NCI-H1105 (cell line): Measurements from ENCODE around the gene ZIC1.
A peak's percentile ranks its signal among the peaks of the same experiment; 100 is the strongest.

ENCODE experiments used
- DNase-seq: peaks from one replicate; lab custom pipeline; 2025; lab: John Stamatoyannopoulos, UW

The ZIC1 gene

DNA sequence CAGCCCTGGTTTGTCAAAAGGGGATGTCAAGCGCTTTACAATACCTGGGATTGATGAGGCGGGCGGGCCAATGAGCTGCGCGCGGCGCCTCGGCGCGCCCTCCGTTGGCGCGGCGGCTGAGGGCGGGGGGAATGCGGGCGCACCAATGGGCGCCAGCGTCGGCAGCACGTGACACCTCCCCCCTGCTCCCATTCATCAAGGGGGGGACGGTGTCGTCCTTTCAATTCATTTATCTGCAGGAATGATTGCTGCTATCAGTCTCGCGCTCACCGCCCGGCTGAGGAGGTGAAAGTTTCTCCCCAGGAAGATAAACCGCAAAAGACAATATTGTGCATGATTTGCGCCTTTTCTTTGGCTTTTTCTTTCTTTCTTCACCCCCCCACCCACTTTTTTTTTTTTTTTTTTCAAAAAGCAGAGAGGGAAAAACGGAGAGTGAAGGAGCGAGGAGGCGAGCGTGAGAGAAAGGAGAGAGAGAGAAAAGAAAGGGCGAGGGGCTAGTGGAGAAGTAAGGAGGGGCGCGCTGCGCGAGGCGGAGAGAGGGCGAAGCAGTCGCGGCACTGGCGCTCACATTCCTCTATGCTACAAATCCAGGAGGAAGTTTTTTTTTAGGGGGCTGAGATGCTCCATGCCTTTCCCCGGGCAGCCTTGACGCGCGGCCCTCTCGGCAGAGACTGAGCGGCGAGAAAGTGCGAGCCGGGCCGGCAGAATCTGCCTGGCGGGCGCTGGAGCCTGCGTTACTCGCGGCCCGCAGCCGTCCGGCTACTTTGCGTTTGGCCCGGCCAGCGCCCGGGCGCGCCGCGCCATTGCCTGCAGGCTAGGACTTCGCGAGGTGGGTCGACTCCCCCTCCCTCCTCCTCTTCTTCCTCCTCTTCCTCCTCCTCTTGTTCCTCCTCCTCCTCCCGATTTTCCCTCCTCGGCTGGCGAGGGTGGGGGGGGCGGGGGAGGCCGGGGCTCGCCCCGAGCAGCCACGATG is at the start of gene ZIC1:
Gene ZIC1, plus strand, starts transcription at position 223 of the 973 bp plus-strand sequence. Its CDS starts 748 bp downstream, at position 971.
- DNase-seq: no peak

DNA sequence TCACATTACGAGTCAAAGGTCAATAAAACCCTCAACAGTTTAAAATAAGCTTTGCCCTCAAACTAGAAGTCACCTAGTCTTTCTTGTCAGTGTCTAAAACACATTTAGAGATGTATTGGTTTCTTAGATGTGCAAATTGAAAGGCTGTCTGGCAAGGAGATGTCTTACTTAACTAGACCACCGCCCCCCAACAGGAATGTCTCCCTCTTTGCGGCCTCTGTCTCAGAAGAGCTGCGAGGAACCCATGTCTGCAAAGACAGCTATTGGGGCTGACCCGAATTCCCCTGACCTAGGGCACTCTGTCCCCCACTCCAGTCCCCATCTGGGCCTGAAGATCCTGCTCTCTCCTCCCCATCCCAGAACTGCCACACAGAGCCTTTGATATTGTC is 49.1 kb upstream of the ZIC1 start:
- no peak for DNase-seq

DNA sequence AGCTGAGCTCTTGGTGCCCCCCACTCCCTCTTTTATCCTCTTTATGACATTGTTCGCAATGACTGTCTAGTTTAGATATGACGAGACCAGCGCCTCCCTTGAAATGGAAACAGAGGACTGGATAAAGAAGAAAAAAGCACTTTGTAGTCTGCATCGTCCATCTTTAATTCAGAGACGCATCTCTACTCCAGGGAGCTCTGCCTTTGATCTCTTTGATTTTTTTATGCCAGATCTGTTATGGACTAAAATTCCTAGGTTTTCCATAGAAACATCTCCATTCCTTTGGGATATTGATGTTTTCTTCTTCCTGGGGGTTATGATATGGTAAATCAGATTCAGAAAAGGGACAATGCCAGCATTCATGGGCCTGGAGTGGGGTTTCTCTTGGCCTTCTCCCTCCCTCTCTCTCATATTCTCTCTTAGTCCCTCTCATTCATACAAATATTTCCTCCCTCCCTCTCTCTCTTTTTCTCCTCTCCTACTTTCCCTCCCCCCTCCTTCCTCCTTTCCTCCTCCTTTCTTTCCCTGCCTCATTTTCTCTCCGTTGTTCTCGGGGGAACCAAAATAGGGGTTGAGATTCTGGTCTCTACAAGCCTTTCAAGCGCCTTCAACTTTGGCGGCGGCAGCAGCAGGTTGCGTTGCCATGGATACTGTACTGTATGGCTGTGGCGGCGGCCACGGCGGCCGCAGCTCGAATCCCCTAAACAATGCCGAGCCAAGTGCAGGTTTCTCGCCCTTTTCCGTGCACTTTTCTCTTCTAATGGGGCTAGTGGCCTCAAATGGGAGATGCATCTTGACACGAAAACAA is 48.3 kb upstream of the ZIC1 start:
- peak; percentile 87 for DNase-seq

DNA sequence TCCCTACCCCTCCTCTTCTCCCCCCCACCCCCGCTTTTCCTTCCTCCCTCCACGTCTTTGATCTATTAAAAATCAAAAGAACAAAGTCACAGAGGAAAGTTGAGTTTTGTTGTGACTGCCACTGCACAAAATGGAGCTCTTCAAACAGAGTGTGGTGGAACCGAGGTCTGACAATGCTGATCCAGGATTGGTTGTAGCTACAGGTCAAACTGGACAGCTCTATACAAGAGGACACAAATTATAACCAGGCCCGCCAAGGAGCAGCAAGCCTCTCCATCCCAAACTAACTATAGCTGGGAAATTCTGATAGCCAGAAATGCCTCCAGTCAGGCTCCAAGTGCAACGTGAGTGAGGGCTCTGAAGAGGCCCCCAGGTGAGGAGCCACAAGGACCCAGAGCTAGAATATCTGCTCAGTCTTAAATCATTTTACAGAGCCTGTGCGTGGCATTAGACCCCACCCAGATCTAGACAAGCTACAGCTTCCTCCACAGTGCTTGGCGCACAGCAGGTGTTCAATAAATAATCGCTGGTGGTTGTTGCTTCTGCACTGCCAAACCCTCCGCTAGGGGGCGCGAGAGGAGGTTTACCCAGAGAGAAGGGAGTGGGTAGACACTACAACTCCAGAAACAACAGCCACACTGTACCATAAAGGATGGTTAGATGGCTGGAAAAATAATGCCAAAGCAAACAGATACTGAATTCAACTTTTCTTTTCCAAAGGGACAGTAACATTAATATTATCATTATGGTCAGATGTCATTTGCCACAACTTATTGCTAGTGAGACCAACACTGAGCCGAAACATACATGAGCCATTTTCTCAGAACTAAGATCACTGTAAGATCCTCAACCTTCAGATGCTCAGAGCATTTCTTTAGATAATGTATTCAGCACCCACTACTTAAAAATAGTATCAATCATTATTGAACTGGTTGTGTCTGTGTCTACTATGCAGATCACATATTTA is 47.4 kb upstream of the ZIC1 start:
- peak; percentile 48 for DNase-seq

DNA sequence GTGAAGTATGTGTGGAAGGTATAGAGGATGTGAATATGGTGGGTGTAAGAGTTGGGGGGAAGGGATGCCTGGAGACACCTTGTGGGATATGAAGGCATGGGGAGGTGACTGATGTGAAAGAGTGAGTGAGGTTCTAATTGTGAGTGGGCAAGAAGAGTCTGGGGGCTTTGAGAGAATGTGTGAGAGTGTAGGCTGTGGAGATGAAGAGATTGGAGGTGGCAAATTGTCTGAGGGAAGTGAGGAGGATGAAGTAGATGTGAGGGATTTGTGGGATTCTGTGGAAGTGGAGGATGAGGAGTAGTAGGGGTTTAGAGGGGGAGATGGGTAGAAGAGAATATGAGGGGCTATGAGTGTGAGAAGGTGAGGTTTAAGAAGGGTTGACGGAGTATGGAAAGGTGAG is 44.4 kb upstream of the ZIC1 start:
- no peak for DNase-seq

DNA sequence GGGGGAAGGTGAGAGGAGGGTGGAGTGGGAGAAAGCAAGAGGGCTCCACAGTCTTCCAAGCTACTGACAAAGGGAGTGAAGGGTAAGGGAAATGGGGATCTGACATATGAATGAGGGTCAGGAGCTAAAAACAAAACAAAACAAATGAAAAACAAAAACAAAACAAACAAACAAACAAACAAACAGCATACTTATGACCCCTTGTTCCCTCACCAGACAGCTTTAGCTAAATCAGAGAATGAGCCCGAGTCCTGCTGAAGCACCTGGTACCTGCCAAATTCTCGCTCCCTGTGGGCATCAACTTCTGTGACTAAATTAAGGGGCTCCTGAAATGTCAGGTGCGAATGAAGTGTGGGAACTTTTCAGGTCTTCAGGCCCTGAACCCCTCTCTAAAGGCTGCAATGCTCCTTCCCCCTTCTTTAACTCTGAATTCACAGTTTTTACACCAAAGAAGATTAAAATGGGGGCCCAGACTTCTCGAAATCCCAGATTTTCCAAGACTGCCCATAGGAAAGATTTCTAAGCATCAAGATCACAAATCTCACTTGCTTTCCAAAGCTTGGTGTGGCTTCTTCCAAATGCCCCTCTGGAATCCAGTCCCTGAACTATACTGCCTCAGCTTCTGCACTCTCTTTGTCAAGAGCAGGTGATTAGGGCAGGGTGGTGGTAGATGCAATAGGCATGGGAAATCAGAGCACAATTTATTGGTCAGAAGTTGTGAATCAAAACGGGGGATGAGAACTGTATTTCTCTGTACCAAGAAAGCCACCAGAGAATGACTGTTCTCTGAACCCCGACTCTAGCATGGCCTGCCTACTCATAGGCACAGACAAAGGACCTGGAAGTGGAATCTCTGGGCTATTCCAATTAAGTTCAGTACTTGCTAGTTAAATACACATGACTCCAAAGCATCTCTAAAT is 43.7 kb upstream of the ZIC1 start:
- no peak for DNase-seq

DNA sequence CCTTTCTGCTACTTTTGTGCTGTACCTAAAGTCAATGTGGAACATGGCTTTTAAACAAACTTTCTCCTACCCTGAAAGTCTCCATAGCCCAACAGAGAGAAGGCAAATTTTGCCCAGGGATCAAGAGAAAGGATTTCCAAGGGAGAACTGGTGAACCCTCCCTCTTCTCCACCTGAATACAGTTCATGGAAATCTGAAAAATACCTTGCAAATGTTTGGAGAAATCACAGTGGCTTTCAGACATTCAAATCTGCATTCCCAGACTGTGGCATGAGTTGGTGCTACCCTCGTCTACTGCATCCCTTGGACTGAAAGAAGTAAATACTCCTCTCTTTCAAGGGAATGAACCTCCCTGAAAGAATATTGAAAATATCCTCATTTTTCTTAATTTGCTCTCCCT is 41.5 kb upstream of the ZIC1 start:
- DNase-seq: no peak

DNA sequence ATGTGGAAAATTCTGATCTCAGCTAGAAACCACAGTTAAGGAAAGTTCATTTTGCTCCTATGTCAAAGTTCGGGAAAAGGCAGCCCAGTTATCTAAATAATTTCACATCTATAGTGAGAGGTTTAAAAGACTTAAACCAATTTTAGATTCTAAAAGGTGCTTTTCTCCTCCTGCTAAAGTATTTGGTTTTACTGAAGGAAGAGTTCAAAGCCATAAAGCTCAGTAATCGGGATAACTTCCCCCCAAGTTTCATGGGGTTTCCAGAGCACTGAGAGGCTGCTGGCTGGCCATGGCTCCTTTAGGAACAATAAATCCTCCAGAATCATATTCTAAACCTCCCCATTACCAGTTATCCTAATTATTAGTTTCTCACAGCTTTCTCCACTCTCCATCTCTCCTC is 41.0 kb upstream of the ZIC1 start:
- no peak for DNase-seq

DNA sequence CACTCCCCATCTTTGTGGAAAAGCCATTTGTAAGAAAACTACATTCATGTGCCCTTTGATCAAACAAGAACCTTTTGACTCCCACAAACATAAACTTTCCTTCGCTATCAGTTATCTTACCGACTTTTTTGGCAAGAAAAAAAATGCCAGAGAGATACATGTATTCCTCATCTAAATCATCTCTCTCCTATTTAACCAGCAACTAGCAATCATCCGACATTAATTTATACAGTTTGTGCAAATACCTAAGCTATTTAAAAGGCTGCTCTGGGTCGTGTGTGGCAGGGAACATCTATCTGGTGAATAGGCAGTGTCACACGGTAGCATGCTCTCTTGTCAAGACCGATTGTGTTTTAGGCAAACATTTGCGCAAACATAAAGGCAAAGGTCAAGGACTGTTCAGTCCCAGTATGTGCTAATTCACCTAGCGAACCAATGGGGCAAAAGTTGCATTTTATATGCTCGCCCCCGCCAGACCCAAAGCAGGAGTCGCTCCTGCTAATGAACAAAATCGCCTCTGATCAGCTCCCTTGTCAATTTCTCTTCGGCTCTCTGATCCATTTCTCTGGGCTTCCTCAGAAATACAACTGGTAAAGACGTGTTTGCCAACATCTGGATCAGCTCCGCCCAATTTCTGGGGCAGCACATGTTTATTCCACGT is 40.5 kb upstream of the ZIC1 start:
- no peak for DNase-seq

DNA sequence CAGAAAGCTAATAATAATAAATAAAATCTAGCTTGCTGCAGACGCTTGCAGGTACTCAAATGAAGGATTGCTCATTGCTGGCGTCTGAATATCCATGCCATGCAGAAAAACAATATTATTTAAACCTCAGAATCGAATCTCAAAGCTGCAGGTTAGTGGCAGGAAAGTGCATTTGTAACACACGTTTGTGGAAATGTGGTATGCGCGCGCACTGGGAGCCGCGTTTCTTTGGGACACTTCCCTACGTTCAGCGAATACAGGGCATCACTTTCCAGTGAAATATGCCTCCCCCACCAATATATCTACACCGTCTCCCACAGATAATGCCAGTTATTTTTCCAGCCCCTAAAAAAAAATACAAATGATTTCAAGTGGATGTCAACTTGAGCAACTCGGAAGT is 39.9 kb upstream of the ZIC1 start:
- DNase-seq: no peak

DNA sequence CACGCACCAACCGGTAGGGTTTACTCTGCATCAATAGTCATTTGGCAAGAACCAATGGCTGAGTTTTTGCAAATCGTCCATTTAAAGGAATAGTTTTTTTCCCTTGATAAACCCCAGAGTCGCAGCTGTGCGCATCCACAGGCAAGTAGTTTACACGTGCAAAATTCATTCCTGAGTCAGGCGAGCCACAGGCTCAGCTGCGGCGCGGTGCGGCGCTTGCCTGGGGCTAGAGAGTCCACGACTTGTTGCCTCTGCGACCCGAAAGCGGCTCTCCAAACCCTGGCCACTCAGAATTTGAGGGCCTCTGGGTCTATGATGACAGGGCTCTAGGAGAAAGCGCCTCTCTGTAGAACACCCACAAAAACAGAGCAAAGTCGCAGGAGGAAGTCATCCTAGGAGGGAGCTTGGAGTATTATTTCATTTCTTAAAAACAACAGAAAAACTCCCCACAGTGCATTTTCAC is 39.5 kb upstream of the ZIC1 start:
- DNase-seq: no peak

DNA sequence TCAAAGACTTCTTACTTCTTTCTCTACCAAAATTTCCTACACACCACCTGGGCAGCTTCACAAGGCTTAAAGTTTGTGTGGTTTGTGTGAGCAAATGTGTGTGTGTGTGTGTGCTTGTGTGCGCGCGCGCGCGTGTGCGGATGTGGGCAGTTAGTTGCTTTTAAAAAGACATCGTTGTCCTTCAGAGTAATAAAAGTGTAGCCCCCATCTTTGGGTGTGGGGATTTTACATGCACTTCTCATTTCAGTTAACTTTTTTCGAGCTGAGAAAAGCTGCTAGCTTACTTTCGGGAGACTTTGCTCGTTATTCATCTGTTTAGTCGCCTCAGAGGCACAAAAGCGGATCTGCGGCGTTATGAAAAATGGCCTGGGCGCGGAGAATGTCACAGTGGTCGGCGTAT is 38.8 kb upstream of the ZIC1 start:
- no peak for DNase-seq

DNA sequence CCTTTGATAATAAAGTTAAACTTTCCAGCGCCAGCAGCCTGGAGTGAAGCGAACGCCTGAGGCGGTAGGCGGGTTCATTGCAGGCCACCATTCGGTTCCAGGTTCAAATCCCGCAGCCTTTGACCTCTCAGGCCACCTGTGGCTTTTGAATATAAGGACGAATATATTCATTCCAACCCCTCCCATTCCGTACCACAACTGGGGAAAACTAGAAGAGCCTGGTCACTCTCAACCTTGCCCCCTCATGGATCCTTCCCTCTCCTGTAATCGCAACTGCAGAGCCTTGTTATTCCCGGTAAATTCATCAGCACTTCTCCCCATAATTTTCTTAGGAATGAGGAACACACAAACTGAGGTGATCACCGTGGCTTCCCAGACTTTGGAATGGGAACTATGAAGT is 38.0 kb upstream of the ZIC1 start:
- DNase-seq: no peak

DNA sequence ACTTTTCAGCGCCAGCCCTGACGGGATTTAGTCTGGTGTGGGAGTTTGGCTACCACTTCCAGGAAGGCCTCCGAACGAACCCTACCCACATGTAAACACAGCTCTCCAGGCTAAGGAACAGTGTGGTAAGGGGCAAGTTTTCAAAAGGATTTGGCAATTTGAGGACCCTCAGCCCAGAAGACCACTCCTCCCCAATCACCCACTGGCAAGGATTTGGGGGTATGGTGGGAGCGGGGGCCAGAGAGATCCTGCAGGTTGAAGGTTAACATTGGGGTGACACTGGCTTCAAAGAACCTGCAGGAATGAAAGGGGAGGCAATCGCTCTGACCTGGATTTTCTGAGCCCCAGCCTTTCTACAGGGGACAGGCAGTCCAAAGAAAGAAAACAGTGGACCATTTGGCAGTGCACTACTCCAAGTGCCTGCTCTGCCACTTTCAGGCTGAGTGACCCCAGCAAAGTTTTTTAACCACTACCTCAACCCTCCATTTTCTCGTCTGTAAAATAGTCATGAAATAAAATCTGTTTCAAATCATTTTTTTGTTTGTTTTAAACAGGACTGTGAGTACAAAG is 37.3 kb upstream of the ZIC1 start:
- no peak for DNase-seq

DNA sequence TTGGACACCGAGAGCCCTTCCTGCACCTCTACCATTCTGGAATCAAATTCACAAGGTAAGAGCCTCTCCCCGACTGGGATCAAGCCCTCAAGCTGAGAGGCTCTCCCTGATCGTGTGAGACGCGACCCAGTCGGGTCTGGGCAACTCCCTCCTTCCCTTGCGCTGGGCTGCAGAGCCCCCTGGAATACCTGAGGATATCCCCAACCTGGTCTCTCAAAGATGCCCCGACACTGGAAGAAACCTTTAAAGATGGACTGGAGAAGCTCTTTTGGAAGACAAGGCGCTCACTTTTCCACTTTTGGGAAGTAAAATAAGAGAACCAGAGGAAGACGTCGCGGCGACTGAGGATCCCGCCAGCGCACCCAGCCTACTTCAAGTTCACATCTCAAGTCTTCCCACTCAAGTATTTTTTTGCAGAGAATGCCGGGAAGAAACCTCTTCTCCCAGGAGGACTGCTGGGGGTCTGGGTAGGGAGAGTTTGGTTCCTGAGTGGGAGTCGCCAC is 36.6 kb upstream of the ZIC1 start:
- DNase-seq: no peak

DNA sequence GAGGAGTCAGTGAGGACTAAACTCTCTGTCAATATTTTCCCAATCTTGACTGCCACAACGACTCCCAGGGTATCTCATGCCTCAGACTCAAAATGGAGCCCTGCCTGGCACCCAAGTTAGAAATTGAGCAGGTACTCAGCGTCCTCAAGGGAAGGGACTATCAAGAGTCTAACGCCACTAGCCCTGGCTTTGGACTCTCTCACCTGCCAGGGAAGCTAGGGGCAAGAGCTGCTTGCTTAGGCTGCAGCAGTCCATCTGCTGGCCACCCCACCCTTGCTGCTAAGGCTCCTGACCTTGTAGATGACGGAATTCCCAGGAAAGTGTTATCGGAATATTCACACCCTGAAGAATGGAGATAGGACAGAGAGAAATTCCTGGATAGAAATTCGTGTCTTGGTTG is 35.9 kb upstream of the ZIC1 start:
- DNase-seq: no peak

DNA sequence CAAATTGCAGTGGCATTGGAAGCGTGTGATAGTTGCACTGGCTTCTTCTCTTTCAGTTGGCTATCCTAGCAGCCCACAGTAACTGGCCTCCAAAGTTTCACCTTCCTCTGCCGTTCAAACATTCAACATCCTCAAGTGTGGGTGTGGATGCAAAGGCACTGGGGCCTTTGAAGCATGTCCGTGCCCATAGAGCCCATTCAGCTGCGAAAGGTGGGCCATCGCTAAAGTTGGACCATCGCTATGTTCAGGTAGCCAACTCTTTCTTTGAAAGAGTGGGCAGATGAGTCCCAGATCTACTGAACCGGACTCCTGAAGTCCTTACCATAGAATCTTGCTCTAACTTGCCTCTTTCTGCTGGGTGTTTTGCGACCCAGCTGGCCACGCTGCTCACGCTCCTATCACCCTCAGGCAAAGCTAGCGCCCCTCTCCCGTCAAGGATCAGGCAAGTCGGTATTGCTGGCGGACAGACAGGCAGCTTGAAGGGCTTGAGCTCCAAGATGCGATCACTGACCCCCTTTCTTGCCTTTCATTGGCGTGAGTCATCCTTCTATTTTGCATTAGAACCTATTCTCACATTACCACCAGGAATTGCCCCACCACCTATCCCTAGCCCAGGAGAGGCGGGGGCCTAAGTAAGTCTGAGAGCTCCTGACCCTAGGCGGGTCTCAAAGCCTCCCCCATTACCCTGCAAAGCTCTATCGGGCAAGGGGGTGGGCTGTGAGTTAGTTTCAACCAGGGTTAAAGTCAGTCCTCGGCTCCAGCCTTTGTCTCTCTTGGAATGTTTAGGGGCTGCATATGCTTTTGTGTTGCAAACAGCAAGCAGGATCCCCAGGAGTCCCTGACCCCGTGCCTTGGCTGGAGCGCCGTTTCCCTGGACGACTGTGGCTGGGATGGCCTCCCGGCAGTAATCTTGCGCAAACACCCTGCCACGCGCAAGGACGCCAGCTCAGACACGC is 31.5 kb upstream of the ZIC1 start:
- DNase-seq: no peak

DNA sequence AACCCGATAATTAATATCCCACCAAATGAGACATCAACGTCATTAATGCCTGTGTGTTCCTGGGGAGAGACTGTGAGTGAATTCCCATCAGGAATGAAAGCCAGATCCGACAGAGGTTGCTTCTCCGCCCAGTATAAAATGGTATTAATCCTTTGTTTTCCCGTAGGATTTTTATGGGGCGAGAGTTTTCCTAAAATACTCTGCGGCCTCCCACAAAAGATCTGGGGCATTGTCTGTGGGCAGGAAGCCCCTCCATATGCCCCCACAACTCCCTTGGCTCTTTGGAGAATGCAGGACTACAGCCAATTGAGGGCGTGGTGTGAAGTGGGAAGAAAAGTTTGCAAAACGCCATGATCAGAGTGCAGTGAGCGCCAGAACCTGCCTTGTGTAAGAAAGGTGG is 29.5 kb upstream of the ZIC1 start:
- DNase-seq: no peak
